GM18520 (cell line): Measurements from ENCODE around the gene LGI4.
"Not testable (repeated sequence)": the region's sequence is repeated elsewhere in the genome, so short reads cannot be mapped to it uniquely, and the experiment has no call there.

Source experiments
- ATAC-seq: cut with Tn5 transposase; IDR thresholded peaks from one replicate; pipeline ENCODE4 v1.9.1; 2021; ENCODE audit not compliant: unreplicated experiment

LGI4 gene

GRCh38 chr19:35161434-35161743 is 26.5 kb upstream of the LGI4 start:
- ATAC-seq: no peak

GRCh38 chr19:35160629-35161433 is 26.0 kb upstream of the LGI4 start:
- no peak for ATAC-seq

- ATAC-seq: no peak
Observed at GRCh38 chr19:35159606-35160005, 24.7 kb upstream of the LGI4 start.

GRCh38 chr19:35157431-35157830 is 22.6 kb upstream of the LGI4 start:
- ATAC-seq: no peak

- ATAC-seq: no peak
Observed at GRCh38 chr19:35156673-35157014, 21.8 kb upstream of the LGI4 start.

GRCh38 chr19:35155981-35156672 is 21.3 kb upstream of the LGI4 start:
- ATAC-seq: no peak

GRCh38 chr19:35155441-35155840 is 20.6 kb upstream of the LGI4 start:
- ATAC-seq: no peak

- no peak for ATAC-seq
Observed at GRCh38 chr19:35154525-35155406, 19.9 kb upstream of the LGI4 start, which contains the start of gene FXYD5. TSS of gene FXYD5 (plus strand) at chr19:35154735. CDS start at chr19:35155551, 816 bp downstream.

GRCh38 chr19:35153701-35154524 is 19.1 kb upstream of the LGI4 start:
- no peak for ATAC-seq

GRCh38 chr19:35153129-35153522 is 18.3 kb upstream of the LGI4 start:
- ATAC-seq: not testable (repeated sequence)

- no peak for ATAC-seq
Observed at GRCh38 chr19:35151273-35152065, 16.6 kb upstream of the LGI4 start.

- ATAC-seq: no peak
Observed at GRCh38 chr19:35150445-35150844, 15.6 kb upstream of the LGI4 start.

- ATAC-seq: no peak
Observed at GRCh38 chr19:35149463-35149862, 14.6 kb upstream of the LGI4 start.

- no peak for ATAC-seq
Observed at GRCh38 chr19:35146746-35147459, 12.0 kb upstream of the LGI4 start.

- ATAC-seq: no peak
Observed at GRCh38 chr19:35144600-35145436, 10.0 kb upstream of the LGI4 start.

- no peak for ATAC-seq
Observed at GRCh38 chr19:35144259-35144599, 9.4 kb upstream of the LGI4 start.

- ATAC-seq: no peak
Observed at GRCh38 chr19:35143818-35144217, 9.0 kb upstream of the LGI4 start.

GRCh38 chr19:35143231-35143715 is 8.4 kb upstream of the LGI4 start, which contains the start of gene FXYD7:
TSS of gene FXYD7 (plus strand) at chr19:35143255. CDS start at chr19:35143334, 79 bp downstream.
- no peak for ATAC-seq
